Measurements from ENCODE around the gene TSC22D3.
A peak's percentile ranks its signal among the peaks of the same experiment; 100 is the strongest.

The TSC22D3 gene

DNA sequence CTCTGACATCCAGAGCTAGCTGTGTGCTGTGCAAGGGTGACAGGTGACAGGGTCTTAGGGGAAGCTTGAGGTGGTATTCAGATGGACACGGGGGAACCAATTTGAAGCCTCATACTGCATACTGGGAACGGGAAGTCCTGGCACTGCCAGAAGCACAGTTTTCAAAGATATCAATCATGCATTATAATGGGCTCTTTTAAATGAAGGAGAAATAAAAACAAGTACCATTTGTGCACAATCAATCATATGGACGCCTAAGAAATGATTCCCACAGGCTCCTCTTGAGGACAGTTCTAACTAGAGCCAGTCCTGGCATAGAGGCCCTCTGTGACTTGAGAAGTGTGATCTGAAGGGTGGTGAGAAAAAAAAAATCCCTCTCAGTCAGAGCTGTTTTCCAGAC lies 50.9 kb downstream of the TSC22D3 start:
- H3K4me1 ChIP-seq (ENCODE audit: control insufficient read depth, insufficient read depth, low read length), result peaks cover 3% of the 10 kb centered on the region
- H3K36me3 ChIP-seq (ENCODE audit: control insufficient read depth, insufficient read depth, low read length), result no peaks in the 10 kb centered on the region
- no peak overlapping the region for H3K4me3 ChIP-seq (ENCODE audit: low read length)
- H3K27me3 ChIP-seq (ENCODE audit: control insufficient read depth, insufficient read depth, low read length), result peaks cover 4% of the 10 kb centered on the region
- no peak overlapping the region for H3K9ac ChIP-seq (ENCODE audit: low read length)
- no peak overlapping the region for H3K27ac ChIP-seq (ENCODE audit: low read depth, low read length)

DNA sequence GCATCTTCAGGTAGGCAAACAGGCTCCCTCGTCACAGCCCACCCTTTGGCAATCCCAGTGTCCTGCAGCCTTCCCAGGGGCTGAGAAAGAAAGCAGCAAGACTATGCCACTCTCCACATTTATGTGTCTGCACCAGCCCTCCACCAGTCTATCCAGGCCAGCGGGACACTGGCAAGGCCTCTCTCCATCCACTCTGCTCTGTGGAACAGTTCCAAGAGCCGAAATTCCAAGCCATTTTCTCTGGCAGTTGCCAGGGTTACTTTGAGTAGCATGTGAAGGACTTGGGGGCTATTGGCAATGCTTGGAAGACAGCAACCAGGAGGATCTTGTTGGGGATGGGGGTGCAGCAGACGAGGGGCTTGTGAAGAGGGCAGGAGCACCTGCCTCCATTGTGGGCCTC lies 52.1 kb downstream of the TSC22D3 start:
- no peak overlapping the region for H3K27ac ChIP-seq (ENCODE audit: low read depth, low read length)
- H3K36me3 ChIP-seq (ENCODE audit: control insufficient read depth, insufficient read depth, low read length), result no peaks in the 10 kb centered on the region
- H3K9ac ChIP-seq (ENCODE audit: low read length), result no peak overlapping the region
- no peaks in the 10 kb centered on the region for H3K4me1 ChIP-seq (ENCODE audit: control insufficient read depth, insufficient read depth, low read length)
- peaks cover 2% of the 10 kb centered on the region for H3K27me3 ChIP-seq (ENCODE audit: control insufficient read depth, insufficient read depth, low read length)
- no peak overlapping the region for H3K4me3 ChIP-seq (ENCODE audit: low read length)

DNA sequence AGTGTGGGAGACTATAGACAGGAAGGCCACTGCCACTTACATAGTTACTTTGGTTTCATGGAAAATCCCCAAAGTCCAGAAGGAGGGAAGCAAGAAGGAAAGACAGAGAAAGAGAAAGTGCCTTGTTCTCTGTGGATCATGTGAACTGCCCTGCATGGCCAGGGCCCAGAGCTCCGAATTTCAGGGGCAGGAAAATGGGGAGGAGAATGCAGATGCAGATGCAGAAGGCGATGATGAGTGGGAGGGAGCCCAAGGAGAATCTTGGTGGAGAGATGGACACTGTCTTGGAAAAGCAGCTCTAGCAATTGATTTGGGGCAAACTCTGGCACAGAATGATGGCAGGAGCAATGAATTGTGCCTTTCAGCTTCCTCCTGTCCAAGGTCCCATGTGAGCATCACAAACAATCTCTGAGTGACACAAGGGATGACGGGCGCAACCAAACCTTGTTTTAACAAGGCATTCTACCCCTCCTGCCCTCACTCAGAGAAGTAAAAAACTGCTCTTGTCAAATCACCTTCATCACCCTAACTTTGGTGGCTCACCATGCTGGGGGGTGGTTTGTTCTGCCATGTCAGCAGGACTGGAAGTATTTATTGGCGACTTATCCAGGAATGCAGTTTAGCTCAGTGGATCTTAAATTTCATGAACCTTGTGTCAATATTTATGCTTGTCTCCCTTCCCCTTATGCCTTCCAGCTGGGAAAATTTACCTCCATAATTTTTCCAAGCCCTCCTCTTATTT lies 53.5 kb downstream of the TSC22D3 start:
- Histone ChIP-seq H3K4me1 (ENCODE audit: control insufficient read depth, insufficient read depth, low read length) (peaks cover 5% of the 10 kb centered on the region), H3K27ac (ENCODE audit: low read depth, low read length) (no peak overlapping the region), H3K4me3 (ENCODE audit: low read length) (no peak overlapping the region)

DNA sequence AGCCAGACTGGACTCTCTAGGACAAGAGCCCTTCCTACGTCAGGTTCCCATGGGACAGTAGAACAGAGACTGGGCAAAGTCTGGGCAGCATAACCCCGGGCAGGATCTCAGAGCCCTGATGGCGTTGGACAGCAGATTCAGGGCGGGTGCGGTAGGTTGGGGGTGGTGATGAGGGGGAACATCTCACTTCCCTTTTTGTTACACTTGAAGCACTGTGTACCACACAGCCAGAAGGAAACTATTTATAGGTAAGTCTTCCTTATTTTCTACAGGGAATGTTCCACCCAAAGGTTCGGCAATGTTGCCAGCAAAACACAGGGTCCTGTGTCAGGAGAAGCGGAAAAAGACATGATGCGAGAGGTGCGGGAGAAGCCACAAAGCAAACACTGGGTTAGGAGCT lies 54.3 kb downstream of the TSC22D3 start:
- Histone ChIP-seq H3K27me3 (ENCODE audit: control insufficient read depth, insufficient read depth, low read length) (peaks cover 2% of the 10 kb centered on the region), H3K9ac (ENCODE audit: low read length) (no peak overlapping the region), H3K27ac (ENCODE audit: low read depth, low read length) (no peak overlapping the region), H3K4me3 (ENCODE audit: low read length) (no peak overlapping the region), H3K4me1 (ENCODE audit: control insufficient read depth, insufficient read depth, low read length) (peaks cover 6% of the 10 kb centered on the region), H3K36me3 (ENCODE audit: control insufficient read depth, insufficient read depth, low read length) (no peaks in the 10 kb centered on the region)

More for the DNA sequence above, 53.5 kb downstream of the TSC22D3 start:
- Histone ChIP-seq H3K36me3 (ENCODE audit: control insufficient read depth, insufficient read depth, low read length) (no peaks in the 10 kb centered on the region), H3K9ac (ENCODE audit: low read length) (no peak overlapping the region), H3K27me3 (ENCODE audit: control insufficient read depth, insufficient read depth, low read length) (peaks cover 2% of the 10 kb centered on the region)

DNA sequence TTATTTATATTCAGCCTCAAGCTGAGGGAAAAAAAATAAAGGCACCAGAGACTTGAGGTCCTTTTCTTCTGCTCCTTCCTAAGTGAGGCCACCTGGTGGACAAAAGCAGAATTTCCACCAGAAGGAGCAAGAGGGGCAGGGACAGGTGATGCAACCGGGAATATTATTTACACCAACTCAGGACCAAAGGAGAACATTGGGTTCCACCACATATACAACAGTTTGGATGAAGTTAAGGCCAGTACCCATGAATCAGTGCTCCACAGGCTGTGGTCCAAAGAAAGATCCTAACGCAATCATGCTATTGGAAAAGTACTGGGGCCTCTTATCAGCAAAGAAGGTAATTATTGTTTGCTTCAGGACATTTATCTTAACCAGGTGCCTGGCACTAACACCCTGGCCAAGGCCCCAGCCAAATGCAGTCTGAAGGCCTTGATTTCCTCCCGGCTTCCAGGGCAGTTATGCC lies 57.4 kb downstream of the TSC22D3 start:
- H3K27me3 ChIP-seq (ENCODE audit: control insufficient read depth, insufficient read depth, low read length), result peaks cover 2% of the 10 kb centered on the region
- no peaks in the 10 kb centered on the region for H3K36me3 ChIP-seq (ENCODE audit: control insufficient read depth, insufficient read depth, low read length)
- H3K4me1 ChIP-seq (ENCODE audit: control insufficient read depth, insufficient read depth, low read length), result peaks cover 6% of the 10 kb centered on the region
- peak overlapping the region; percentile 16 for H3K27ac ChIP-seq (ENCODE audit: low read depth, low read length)
- no peak overlapping the region for H3K4me3 ChIP-seq (ENCODE audit: low read length)
- no peak overlapping the region for H3K9ac ChIP-seq (ENCODE audit: low read length)

DNA sequence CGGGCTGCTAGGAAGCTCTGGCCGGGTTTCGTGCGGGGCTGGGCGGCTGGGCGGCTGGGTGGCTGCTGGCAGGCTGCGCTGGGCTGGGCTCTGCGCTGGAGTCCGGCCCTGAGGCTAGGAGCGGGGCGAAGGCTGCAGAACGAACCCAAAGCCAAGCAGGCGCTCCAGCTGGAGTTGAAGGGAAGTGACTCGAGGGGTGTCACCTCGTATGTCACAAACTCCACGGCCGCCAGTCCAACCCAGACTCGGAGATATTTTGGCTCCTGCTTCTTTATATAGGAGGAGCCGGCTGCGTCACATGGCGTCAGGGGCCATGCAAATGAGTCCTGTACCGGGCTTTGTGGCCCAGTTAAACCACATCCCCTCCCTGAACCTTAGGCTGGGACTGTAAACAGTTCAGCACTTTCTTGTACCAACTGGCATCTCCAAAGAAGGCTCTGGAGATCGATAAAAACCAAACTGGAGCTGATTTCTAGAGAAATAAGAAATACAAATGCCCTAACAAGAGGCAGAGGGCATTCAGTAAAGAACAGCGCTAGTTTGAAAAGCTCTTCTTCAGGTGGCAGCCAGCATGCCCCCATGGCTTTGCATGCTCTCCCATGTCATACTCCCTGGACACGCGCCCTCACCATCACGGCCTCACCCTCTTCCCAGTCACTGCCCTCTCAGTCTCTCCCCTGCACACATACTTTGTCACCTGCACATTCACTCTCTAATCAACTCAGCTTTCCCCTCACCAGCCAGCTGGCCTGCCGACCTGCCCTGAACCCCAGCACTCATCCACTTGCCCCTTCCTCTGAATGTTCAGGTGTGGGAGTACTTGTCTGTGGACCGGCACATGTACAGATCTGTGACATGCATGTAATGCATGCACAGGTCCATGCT lies 58.5 kb downstream of the TSC22D3 start:
- Histone ChIP-seq H3K27me3 (ENCODE audit: control insufficient read depth, insufficient read depth, low read length) (peaks cover 2% of the 10 kb centered on the region), H3K27ac (ENCODE audit: low read depth, low read length) (peak overlapping the region; percentile 92), H3K9ac (ENCODE audit: low read length) (no peak overlapping the region), H3K4me3 (ENCODE audit: low read length) (peak overlapping the region; percentile 59), H3K36me3 (ENCODE audit: control insufficient read depth, insufficient read depth, low read length) (no peaks in the 10 kb centered on the region), H3K4me1 (ENCODE audit: control insufficient read depth, insufficient read depth, low read length) (peaks cover 6% of the 10 kb centered on the region)

DNA sequence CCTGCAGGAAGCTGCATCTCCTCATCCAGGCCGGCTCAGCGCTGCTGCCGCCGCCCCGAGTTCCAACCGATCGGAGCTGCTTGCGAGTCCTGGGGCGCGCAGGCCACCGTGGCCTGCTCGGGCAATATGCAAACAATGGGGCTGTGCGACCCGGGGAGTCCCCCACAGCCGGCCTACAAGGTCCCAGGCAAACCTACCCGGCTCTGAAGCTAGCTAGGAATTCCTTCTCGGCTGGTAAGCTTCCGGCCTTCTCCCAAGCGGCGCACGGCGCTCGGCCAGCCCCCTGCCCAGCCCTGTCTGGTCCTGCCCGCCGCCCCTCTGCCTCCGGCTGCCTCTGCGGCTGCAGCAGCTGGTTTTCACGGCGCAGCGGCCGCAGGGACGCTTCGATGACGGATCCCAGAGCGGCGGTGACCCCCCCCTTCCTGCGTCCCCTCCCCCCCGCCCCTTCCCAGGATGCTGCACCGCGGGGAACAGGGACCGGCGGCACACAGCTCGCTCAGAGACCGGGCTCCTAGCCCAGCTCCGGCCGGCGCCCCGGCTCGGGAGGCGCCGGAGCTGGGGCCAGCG lies 59.4 kb downstream of the TSC22D3 start:
- Histone ChIP-seq H3K27me3 (ENCODE audit: control insufficient read depth, insufficient read depth, low read length) (no peaks in the 10 kb centered on the region), H3K4me1 (ENCODE audit: control insufficient read depth, insufficient read depth, low read length) (peaks cover 10% of the 10 kb centered on the region), H3K27ac (ENCODE audit: low read depth, low read length) (peak overlapping the region; percentile 92), H3K9ac (ENCODE audit: low read length) (peak overlapping the region; percentile 35), H3K36me3 (ENCODE audit: control insufficient read depth, insufficient read depth, low read length) (no peaks in the 10 kb centered on the region), H3K4me3 (ENCODE audit: low read length) (peak overlapping the region; percentile 81)

DNA sequence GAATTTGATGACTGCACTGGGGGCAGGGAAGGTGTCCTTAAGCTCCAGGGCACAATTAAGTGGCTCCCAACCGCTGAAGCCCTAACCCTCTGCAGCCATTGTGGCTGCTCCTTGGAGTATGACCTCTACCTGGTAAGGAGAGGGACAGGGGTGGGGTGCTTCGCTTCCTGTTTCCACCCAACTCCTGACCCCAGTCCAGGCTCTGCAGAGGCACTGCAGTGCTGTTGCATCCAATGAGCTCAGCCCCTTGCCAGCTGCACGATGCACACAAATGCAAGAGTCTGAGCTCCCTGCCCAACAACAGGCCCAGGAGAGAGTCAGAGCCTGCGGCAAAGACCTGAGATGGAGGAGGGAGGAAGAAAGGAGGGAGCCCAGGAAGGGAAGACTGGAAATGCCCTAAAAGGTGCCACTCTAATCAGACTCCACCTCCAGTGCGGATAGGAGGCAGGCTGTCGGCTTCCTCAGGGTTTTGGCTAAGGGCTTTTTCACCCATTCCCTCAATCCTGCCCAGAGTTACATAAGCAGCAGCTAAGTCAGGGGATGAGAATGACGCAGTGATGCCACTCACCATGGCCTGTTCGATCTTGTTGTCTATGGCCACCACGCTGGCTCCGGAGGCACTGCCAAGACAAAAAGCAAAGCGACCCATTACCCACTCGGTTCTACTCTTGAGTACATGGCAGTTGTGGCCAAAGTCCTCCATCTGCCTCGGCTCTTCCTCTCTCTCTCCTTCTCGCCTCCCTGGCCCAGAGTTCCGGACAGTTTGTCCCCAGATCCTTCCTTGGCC lies 60.1 kb downstream of the TSC22D3 start:
- Histone ChIP-seq H3K4me1 (ENCODE audit: control insufficient read depth, insufficient read depth, low read length) (peaks cover 10% of the 10 kb centered on the region), H3K9ac (ENCODE audit: low read length) (peak overlapping the region; percentile 52), H3K27me3 (ENCODE audit: control insufficient read depth, insufficient read depth, low read length) (no peaks in the 10 kb centered on the region), H3K36me3 (ENCODE audit: control insufficient read depth, insufficient read depth, low read length) (no peaks in the 10 kb centered on the region), H3K27ac (ENCODE audit: low read depth, low read length) (peak overlapping the region; percentile 92), H3K4me3 (ENCODE audit: low read length) (peak overlapping the region; percentile 81)

DNA sequence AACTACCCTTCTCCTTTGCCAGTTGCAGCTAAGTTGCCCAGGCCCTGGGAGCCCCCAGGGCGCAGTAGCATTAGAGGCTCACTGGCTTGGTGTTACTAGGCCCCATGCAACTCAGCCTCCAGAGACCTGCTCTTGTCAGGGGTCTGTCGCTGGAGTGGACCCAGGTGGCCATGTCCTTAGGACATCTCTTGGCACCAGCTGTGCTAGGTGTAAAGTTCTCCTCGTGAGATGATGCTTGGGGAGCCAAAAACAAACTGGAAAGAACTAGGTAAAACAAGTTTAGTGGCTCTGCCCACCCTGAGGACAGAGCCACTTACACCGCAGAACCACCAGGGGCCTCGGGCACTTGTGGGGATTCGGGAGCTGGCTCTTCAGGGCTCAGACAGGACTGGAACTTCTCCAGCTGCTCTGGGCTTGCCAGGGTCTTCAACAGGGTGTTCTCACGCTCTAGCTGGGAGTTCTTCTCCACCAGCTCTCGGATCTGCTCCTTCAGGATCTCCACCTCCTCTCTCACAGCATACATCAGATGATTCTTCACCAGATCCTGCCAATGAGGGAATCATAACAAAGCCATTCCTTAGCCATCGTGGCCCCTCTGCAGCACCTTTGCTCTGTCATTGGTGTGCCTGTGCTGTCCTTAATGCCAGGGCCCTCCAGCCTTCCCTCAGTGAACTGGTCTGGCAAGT lies 61.2 kb downstream of the TSC22D3 start:
- Histone ChIP-seq H3K4me1 (ENCODE audit: control insufficient read depth, insufficient read depth, low read length) (peaks cover 10% of the 10 kb centered on the region), H3K27me3 (ENCODE audit: control insufficient read depth, insufficient read depth, low read length) (no peaks in the 10 kb centered on the region), H3K36me3 (ENCODE audit: control insufficient read depth, insufficient read depth, low read length) (no peaks in the 10 kb centered on the region), H3K9ac (ENCODE audit: low read length) (no peak overlapping the region), H3K4me3 (ENCODE audit: low read length) (peak overlapping the region; percentile 81), H3K27ac (ENCODE audit: low read depth, low read length) (peak overlapping the region; percentile 92)

DNA sequence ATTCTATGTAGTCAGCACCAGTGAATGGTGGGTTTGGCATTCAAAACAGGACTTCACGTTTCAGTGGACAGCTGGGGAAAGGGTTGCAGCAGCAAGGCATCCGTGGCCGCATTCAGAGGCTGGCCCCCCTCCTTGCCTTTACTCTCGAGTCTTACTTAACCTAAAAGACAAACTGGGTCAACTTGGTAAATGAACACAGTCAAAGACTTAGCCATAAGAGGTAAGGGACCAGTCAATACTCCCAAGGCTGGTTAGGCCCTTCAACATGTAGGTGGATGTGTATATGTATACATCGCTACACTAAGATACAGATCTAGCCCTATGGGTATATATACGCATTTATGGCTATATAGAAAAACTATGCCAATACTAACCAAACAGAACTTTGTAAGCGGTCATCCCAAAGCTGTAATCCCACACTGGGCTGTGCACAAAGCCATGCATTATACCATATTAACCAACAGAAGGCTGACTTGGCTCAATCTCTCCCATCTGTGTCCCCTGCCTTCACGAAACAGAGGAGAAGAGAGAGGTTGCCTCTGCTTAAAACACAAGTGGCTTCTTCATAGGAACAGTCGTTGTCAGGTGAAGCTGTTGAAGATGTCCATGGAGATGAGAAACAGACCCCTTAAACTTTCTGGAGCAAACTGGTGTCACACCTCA lies 61.9 kb downstream of the TSC22D3 start:
- H3K4me3 ChIP-seq (ENCODE audit: low read length), result peak overlapping the region; percentile 16
- no peaks in the 10 kb centered on the region for H3K36me3 ChIP-seq (ENCODE audit: control insufficient read depth, insufficient read depth, low read length)
- H3K9ac ChIP-seq (ENCODE audit: low read length), result no peak overlapping the region
- H3K27me3 ChIP-seq (ENCODE audit: control insufficient read depth, insufficient read depth, low read length), result no peaks in the 10 kb centered on the region
- H3K4me1 ChIP-seq (ENCODE audit: control insufficient read depth, insufficient read depth, low read length), result peaks cover 10% of the 10 kb centered on the region
- peak overlapping the region; percentile 92 for H3K27ac ChIP-seq (ENCODE audit: low read depth, low read length)

DNA sequence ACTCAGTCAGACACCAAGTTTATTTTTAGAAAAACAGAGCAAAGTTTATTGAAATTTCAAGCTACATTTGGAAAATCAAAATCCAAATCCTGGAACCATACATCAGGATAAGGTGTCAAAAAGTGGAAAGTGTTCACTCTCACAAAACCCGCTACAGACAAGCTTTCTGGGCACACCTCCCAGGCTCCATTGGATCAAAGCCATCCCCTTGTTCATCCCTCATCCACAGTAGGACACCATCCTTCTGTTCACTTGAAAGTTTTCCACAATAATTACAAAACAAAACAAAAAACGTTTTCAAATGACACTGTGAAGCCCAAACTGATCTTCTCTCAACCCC lies 62.4 kb downstream of the TSC22D3 start:
- no peak overlapping the region for H3K9ac ChIP-seq (ENCODE audit: low read length)
- no peak overlapping the region for H3K4me3 ChIP-seq (ENCODE audit: low read length)
- H3K27ac ChIP-seq (ENCODE audit: low read depth, low read length), result peak overlapping the region; percentile 92

More for the DNA sequence above, 62.4 kb downstream of the TSC22D3 start:
- no peaks in the 10 kb centered on the region for H3K36me3 ChIP-seq (ENCODE audit: control insufficient read depth, insufficient read depth, low read length)
- peaks cover 10% of the 10 kb centered on the region for H3K4me1 ChIP-seq (ENCODE audit: control insufficient read depth, insufficient read depth, low read length)
- no peaks in the 10 kb centered on the region for H3K27me3 ChIP-seq (ENCODE audit: control insufficient read depth, insufficient read depth, low read length)

Measured in rectal smooth muscle tissue (tissue), 1 donor.